Right atrium auricular region (tissue), 2 donors: Measurements from ENCODE around the gene CRABP1. TPM values are rescaled to one million over a fixed set of nuclear protein-coding genes. Genes with fewer than 3 reads are reported as not detected.

Experiments used
- DNase-seq: peaks from one replicate; pipeline ENCODE4 v3.0.0-alpha.2; 2019; ENCODE audit warnings: low spot score
- H3K27ac ChIP-seq, 2 donors: fragments of 200-600 bp; sonication (generic); 1 replicate in 1 of 2; 2 replicates in 1 of 2; pipeline ENCODE4 v1.5.1; 2016 to 2019
- H3K27me3 ChIP-seq, 2 donors: fragments of 200-600 bp; sonication (generic); one replicate each; pipeline versions ENCODE4 v1.5.1 to v1.6.0; 2017 to 2019
- H3K36me3 ChIP-seq: fragments of 200-600 bp; sonication (generic); one replicate; pipeline ENCODE4 v1.5.1; 2016
- H3K4me1 ChIP-seq, 2 donors: fragments of 200-600 bp; sonication (generic); one replicate each; pipeline versions ENCODE4 v1.5.1 to v1.6.0; 2017 to 2019
- H3K4me3 ChIP-seq, 2 donors: fragments of 200-600 bp; sonication (generic); 1 replicate in 1 of 2; 2 replicates in 1 of 2; pipeline ENCODE4 v1.5.1; 2017 to 2019; ENCODE audit warnings: mild to moderate bottlenecking in 1 of 2, moderate library complexity in 1 of 2
- H3K9me3 ChIP-seq, 2 donors: fragments of 200-600 bp; sonication (generic); one replicate each; pipeline ENCODE4 v1.5.1; 2019
- CTCF ChIP-seq, 2 donors: fragments of 200-600 bp; sonication (generic); IDR thresholded peaks; one replicate each; pipeline ENCODE4 v1.5.1; 2019; ENCODE audit warnings: antibody characterized with exemption in 2 of 2
- total RNA-seq, 2 donors: library from RNA; depleted of rRNA; stranded (reverse); fragments of >200 nt; gene quantifications; one replicate each; pipeline ENCODE4 v1.1.0, GENCODE V29; 2016

CRABP1 gene
- total RNA-seq, 2 donors from 2014 or later, result not detected

- Histone ChIP-seq H3K4me3 (no peak overlapping the region), H3K4me1 (no peaks in the 10 kb centered on the region), H3K9me3 (no peaks in the 10 kb centered on the region), H3K36me3 (no peaks in the 10 kb centered on the region), H3K27me3 (no peaks in the 10 kb centered on the region), H3K27ac (no peak overlapping the region)
- TF ChIP-seq CTCF (IDR thresholded peaks at IDR 0.05), result no peak
- no peak for DNase-seq
Observed at GRCh38 chr15:78323693-78324092, 16.5 kb upstream of the CRABP1 start.

- no peaks in the 10 kb centered on the region for H3K36me3 ChIP-seq
- TF ChIP-seq CTCF (IDR thresholded peaks at IDR 0.05), result no peak
- no peaks in the 10 kb centered on the region for H3K27me3 ChIP-seq
- H3K4me3 ChIP-seq, result no peak overlapping the region
- H3K27ac ChIP-seq, result no peak overlapping the region
- DNase-seq, result no peak
- no peaks in the 10 kb centered on the region for H3K9me3 ChIP-seq
- no peaks in the 10 kb centered on the region for H3K4me1 ChIP-seq
Observed at GRCh38 chr15:78324144-78324543, 16.0 kb upstream of the CRABP1 start.

- no peak for TF ChIP-seq CTCF (IDR thresholded peaks at IDR 0.05)
- H3K27me3 ChIP-seq, result no peaks in the 10 kb centered on the region
- no peaks in the 10 kb centered on the region for H3K9me3 ChIP-seq
- DNase-seq, result no peak
- no peak overlapping the region for H3K27ac ChIP-seq
- H3K36me3 ChIP-seq, result no peaks in the 10 kb centered on the region
- no peak overlapping the region for H3K4me3 ChIP-seq
- H3K4me1 ChIP-seq, result no peaks in the 10 kb centered on the region
Observed at GRCh38 chr15:78325092-78325843, 14.9 kb upstream of the CRABP1 start.

GRCh38 chr15:78327466-78327865 is 12.7 kb upstream of the CRABP1 start:
- Histone ChIP-seq H3K36me3 (no peaks in the 10 kb centered on the region), H3K27ac (no peak overlapping the region), H3K4me3 (no peak overlapping the region), H3K4me1 (no peaks in the 10 kb centered on the region), H3K9me3 (no peaks in the 10 kb centered on the region), H3K27me3 (no peaks in the 10 kb centered on the region)
- no peak for DNase-seq
- no peak for TF ChIP-seq CTCF (IDR thresholded peaks at IDR 0.05)

- Histone ChIP-seq H3K4me1 (no peaks in the 10 kb centered on the region), H3K9me3 (no peaks in the 10 kb centered on the region), H3K27me3 (no peaks in the 10 kb centered on the region), H3K36me3 (no peaks in the 10 kb centered on the region), H3K4me3 (no peak overlapping the region), H3K27ac (no peak overlapping the region)
- TF ChIP-seq CTCF (IDR thresholded peaks at IDR 0.05), result no peak
- DNase-seq, result no peak
Observed at GRCh38 chr15:78329625-78330024, 10.5 kb upstream of the CRABP1 start.

- H3K27ac ChIP-seq, result no peak overlapping the region
- TF ChIP-seq CTCF (IDR thresholded peaks at IDR 0.05), result no peak
- no peak overlapping the region for H3K4me3 ChIP-seq
- DNase-seq, result no peak
- peaks cover 0 to 9% of the 10 kb centered on the region in 2 donors for H3K27me3 ChIP-seq
- H3K9me3 ChIP-seq, result no peaks in the 10 kb centered on the region
- no peaks in the 10 kb centered on the region for H3K36me3 ChIP-seq
- no peaks in the 10 kb centered on the region for H3K4me1 ChIP-seq
Observed at GRCh38 chr15:78334845-78335244, 5.3 kb upstream of the CRABP1 start.
